ENCODE results near the gene ITPR2.
A peak's percentile ranks its signal among the peaks of the same experiment; 100 is the strongest.
"Not testable (repeated sequence)": the region's sequence is repeated elsewhere in the genome, so short reads cannot be mapped to it uniquely, and the experiment has no call there.

ITPR2 gene

DNA sequence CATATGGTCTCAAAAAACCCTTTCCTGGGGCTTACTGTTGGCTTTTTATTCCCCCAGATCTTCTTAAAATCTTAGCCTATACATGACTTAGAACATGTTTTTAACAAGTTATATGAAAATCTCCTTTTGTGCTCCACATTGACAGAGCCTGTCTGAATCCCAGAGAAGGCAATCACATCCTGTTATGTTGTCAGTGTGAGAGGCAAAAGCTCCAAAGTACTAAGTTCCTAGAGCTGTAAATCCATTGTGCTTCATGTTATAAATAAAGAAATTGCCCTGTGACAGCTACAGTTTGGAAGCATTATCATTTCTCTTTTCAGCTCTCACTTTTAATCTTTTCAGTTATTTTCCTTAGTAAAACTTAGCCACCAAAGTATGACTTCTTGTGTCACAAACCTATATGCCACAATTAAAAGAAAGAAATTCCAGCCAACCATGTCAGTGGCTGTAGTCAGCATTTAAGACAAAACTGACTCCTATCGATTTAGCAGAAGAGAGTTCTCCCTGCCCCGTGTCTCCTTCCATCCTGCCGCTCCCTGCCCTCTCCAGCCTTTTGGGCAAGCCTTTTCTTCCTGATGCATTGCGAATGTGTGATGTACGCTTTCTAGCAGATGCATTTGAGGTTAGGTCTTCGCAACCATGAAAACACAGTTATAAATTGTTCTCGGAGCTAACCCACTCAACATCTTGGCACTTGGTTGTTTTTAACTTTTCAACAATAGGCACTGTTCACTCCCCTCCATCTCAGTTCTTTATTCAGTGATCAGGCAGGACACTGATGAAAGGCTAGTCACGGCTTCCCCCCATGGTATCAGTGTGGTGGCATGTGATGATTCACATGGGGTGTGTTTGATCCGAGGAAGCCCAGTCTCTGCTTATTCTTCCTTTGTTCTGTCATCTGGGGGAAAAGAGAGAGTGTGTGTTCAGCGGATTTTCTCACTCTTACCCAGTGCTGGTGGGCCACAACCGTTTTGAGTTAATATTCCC is 494.1 kb downstream of the ITPR2 start:
- peak; percentile 46 for DNase-seq (ENCODE audit: low spot score)

DNA sequence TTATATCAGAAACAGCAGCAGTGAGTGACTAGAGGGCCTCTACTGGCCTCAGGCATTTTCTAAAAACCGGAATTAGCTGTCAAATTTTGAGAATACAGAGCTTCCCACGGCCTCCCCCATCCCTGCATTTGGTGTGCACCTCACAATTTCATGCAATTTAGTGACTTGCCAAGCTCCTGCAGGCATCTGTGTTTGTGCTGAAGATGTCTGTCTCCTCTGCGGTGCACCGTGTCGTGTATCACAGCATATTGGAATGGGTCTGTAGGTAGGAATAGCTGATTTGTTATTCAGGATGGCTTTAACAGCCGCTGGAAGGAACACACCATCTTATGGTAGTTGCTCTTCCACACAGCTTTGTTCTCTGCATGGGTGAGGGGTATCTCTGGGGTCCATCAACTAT is 497.3 kb downstream of the ITPR2 start:
- DNase-seq (ENCODE audit: low spot score): no peak

DNA sequence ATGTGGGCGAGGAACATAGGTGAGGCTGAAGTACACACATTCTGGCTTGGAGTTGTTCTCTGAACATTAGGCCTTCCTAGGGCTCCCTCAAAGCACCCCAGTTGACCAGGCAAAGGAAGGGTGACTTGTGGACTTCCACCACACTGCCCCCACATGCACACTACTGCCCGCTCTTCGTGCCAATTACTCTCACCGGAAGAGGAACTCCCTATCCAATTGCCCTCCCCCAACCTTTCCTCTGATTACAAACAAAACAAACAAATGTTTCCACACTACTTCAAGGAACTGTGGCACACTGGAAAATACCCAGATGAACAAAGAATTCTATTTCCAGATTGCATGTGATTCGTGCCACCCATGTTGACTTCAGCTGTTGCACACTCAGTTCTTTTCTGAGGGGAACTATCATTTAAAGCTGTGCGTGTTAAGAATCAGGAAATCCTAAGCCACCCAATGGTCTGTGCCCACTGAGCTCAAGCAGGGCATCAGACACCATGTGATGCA is 498.3 kb downstream of the ITPR2 start:
- DNase-seq (ENCODE audit: low spot score): no peak

DNA sequence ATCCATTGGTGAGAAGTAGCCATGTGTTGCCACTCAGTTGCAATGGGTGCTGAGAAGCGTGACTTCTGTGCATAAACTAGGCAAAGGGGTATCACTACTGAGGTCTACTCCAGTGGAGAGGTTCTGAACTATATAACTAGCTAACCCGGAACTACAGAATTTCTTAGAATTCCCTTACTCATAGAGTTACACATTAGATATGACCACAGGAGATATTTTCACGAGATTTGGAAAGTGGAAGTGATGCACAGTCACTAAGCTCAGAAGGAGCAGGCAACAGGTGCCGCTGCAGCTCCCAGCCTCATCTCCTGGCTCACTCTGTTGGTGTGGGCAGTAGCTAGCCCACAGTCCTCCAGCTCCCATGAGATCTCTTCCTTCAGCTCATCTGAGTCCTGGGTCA is 501.0 kb downstream of the ITPR2 start:
- DNase-seq (ENCODE audit: low spot score): no peak

DNA sequence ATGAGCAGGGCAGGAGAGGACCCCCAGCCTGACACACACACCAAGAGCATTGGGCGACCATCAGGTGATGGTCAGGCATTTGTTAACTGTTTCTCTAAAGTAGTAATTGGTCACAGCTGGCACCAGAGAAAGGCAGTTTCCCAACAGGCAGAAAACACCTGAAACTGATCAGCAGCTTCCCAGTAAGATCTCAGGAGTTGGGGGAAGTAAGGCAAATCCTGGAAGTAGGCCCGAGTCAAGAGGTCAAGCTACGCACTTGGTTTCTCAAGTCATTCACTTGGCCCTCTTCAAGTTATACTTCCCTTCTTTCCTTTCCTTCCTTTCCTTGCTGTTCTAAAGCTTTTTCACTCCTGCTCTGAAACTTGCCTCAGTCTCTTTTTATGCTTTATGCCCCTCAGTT is 501.9 kb downstream of the ITPR2 start:
- no peak for DNase-seq (ENCODE audit: low spot score)

DNA sequence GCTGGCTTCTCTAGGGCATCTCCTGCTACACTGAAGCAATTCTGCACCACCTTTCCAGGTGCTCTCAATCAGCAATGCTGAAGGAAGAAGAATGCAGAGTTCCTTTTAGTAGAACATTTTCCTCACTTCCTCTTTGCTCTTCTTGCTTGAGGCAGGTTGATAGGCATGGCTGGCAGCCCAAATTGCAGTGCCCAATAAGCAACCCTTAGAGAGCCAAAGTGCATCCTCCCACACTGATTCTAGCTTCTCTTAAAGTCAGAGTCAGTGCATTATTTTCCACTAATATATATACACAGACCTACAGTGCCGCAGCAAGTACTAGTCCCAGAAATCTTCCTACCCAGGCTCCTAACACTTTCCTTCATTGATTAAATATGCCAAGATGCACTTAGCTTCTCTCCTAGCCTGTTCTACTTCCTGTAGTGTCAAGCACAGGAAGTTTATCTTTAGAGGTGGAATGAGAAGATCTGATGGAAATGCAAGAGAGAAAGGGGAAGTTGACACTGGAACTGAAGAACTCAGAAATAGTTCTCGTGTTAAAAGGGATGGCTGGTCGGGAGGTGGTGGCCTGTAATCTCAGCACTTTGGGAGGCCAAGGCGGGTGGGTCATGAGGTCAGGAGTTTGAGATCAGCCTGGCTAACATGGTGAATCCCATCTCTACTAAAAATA is 504.9 kb downstream of the ITPR2 start:
- no peak for DNase-seq (ENCODE audit: low spot score)

DNA sequence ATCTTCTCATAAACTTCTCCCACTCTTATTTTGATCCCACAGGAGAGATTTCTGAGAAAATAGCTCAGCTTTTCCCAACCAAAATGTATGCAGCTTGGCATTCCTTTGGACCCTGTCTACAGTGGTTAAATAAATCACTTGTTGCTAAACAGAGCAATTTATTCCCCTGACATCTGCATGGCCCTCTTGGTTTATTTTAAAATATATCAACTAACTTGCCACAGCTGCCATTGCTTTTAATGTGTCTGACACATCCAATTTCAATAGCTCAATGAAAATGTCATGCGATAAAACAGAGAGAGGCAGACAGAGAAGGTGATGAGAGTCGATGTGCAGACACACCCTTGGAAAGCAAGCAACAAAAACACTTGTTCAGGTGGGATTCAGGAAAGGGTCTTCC is 509.3 kb downstream of the ITPR2 start:
- DNase-seq (ENCODE audit: low spot score): no peak

DNA sequence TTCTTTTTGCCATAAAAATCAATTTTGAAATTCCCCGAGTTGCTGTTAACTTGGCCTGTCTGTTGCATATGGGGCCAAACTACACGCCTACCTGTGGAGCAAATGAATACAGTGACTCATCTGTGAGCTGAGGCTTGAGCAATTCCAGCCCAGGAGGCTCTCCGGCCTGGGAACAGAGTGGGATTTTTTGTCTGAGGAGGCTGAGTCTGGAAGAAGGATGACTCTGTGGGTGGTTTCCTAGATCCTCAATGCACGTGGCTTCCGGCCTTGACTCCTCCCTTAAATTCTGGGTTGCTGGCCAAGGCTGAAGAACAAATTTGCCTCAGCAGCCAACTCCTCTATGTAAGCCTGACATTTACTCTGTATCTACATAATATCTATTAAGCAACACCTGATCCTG is 513.5 kb downstream of the ITPR2 start:
- DNase-seq (ENCODE audit: low spot score): peak; percentile 65

DNA sequence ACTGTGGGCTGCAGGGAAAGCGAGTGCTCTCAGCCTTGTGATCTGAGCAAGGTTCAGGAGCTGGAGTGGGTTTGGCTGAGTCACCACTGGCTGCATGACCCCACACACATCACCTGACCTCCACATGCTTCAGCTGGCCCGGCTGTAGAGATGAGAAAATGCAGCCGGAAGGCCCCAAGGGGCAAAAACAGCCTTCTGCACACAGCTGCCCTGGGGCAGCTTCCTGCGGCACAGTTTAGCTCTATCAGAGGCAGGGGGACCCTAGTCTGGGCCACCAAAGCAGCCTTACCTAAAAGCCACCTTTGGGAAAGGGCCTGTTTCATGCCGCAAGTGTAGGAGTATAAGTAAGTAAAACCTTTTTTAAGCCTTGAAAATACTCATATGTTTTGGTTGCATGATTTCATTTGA is 514.3 kb downstream of the ITPR2 start:
- peak; percentile 26 for DNase-seq (ENCODE audit: low spot score)

DNA sequence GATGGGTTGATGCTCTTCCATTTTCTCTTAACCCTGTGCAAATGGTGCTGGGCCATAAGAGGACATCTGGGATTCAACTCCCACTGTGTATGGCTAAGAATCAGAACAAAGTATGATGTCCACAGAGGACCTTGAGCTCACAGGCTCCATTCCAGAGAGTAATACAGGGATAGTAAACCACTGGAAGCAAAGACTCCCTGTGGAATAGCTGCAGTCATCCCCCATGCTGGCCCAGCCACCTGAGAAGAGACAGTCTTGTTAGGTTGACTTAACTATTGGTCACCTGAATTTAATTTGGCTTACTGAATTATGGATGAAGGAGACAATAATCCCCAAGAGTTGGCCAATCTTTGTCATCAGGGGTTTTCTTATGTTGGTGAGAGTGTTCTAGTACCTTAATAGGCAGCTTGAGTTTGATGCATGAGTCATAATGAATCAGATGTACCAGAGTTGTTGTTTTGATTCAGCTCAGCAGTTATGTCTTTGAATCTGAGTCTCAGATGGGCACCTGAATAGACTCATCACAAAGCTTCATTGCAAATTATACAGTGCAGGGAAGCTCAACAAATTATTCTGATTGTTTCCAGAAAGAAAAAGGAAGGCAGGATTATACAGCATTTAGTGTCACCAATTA is 514.9 kb downstream of the ITPR2 start:
- DNase-seq (ENCODE audit: low spot score): peak; percentile 32

DNA sequence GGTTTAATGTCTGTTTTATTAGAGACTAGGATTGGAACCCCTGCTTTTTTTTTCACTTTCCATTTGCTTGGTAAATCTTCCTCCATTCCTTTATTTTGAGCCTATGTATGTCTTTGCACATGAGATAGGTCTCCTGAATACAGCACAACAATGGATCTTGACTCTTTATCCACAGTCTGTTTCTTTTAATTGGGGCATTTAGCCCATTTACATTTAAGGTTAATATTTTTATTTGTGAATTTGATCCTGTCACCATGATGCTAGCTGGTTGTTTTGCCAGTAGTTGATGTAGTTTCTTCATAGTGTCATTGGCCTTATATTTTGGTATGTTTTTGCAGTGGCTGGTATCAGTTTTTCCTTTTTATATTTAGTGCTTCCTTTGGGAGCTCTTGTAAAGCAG is 518.9 kb downstream of the ITPR2 start:
- not testable (repeated sequence) for DNase-seq (ENCODE audit: low spot score)

DNA sequence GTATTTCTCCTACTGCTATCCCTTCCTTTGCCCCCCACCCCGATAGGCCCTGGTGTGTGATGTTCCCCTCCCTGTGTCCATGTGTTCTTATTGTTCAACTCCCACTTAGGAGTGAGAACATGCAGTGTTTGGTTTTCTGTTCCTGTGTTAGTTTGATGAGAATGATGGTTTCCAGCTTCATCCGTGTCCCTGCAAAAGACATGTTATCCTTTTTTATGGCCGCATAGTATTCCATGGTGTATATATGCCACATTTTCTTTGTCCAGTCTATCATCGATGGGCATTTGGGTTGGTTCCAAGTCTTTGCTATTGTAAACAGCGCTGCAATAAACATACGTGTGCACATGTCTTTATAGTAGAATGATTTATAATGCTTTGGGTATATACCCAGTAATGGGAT is 522.5 kb downstream of the ITPR2 start:
- DNase-seq (ENCODE audit: low spot score): not testable (repeated sequence)

DNA sequence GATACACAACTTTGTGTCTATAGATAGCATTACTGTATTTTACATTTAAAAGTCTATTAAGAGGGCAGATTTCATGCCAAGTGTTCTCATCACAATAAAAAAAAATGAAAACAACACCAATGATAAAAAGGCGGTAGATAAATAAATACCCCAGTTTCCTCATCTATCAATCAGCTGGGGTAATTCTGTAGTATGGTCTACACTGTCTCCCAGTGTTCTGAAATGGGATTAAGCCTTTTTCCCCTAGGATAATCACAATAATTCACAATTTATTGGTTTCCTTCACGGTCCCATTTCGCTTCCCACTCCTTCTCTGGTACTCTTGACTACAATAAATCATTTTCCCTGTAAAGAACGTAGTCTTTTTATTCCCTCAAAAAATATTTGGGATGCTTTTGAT is 523.4 kb downstream of the ITPR2 start:
- no peak for DNase-seq (ENCODE audit: low spot score)

DNA sequence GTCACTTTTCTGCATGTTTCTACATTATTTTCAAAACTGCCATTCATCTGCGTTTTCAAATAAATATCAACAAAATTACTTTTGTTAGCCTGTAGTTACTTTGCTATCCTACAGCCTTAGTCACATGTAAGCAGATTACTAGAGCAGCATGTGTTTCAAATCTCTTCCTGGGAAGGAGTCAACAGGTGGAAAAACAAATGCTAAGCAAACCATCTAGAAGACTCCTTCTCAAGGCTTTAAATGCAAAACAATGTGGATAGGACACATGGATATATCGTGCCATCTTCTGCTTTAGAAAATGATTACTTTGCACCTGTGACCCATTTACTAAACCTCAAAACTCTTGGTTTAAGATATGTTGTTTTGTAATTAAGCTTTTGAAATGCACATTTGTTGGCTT is 528.7 kb downstream of the ITPR2 start:
- DNase-seq (ENCODE audit: low spot score): no peak

DNA sequence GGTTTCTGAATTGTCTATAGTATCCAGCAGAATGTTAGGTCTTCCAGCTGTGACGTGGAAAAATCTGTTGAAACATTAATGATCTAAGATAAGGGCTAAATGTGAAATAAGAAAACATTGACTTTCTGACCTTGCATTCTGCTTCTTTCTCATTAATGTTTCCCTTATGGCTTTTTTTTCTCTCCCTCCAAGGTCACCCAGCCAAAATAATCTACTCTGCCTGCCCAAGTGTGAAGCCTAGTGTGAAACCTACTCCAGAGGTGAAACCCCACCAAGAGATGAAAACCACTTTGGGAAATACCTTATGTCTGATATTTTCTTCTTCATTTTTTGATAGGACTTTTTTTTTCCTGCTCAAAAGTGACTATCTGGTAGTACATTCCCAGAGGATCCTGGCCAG is 529.6 kb downstream of the ITPR2 start:
- DNase-seq (ENCODE audit: low spot score): no peak

DNA sequence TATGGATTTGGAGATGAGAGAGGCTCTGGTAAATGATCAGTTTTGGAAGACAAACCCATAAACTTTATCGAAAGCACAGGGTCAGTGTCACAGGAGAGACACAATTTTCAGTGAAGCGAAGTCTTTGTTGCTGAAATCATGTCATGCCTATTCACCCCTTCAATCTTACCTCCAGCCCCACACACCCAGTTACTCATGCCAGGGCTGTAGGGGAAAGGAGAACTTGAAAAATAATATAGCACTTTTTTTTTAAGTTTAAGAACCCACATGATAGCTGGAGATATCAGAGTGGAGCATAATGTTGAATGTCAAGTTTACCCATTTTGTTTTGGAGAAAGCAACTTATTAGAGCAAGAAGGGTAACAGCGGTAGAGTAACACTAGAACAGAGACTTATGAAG is 530.2 kb downstream of the ITPR2 start:
- no peak for DNase-seq (ENCODE audit: low spot score)

DNA sequence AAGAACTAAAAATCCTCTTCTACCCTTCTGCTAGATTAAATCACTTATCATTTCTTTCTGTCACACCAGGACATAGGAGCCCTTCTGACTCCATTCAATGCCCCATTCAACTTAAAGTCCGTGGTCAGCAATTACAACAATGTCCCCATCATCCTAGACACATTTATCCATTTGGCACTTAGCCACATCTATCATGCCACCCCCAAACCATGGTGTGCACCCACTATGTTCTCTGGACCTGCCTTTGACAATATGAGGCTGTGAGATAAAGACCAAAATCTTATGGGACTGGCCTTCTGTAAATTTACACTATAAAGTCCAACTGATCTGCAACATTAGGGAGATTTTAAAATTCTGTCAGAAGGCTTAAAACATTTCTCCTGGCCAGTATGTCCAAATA is 533.2 kb downstream of the ITPR2 start:
- no peak for DNase-seq (ENCODE audit: low spot score)

DNA sequence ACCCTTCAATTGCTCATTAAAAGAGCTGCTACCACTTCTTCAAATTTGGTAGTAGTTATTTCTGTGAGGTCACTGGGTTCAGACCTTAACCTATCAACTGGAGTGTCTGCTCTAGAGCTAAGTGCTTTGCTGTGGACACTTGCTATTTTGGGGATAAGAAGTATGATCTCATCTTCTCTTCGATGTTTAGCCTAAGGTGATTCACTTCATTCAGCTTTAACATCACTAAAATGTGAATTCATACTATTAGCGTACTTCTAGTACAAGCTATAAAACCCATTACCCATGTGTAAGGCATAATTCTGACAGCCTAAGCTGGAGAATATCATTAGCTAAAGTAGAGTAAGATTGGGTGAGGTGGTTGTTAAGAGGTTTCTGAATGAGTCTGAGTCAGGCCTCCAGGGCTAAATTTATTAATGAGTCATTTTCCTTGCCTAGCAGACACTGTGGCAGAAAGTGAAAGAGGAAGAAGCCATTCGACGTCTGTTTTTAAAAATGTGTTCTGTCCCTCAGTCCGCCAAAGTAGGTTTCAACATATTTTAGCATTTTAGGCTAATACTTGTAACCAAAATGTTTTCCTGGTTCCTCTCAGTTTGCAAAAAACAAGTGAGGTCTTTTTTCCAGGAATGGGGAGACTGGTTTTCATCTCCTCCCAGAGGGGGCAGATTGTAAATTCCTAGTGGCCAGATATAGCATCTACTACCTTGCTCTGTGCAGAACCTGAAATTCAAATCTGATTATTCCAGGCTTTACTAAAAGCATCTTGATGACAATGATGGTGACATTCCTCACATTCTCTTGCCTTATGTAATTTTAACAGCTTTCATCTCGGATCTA is 534.0 kb downstream of the ITPR2 start:
- peak; percentile 80 for DNase-seq (ENCODE audit: low spot score)

DNA sequence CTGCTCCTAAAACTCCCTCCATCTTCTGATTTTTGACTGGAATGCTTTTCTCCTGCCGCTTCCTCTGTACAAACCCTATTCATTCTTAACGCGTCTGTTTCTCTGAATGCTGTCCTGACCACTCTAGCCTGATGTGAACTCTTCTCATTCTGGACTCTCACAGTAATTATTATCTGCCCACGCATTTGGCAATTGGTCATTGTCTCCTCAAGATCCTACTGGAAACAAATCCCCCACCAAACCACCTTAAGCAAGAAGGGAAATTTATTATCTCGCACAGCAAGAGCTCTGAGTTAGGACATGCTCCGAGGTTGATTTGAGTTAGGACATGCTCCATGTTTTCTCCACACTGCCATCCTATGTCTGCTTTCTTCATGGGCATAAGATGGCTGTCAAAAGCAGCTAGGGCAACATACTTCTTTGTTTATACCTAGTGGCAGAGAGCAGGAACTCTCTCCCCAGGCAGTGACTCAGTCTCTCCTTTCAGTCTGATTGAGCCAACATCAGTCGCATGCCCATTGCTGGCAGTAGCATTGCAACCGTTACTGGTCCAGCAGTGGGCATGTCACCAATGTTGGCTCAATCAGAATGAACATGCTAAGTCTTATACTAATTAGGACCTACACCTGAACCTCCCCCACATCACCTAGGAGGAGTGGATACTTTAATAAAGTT is 535.5 kb downstream of the ITPR2 start:
- DNase-seq (ENCODE audit: low spot score): no peak

DNA sequence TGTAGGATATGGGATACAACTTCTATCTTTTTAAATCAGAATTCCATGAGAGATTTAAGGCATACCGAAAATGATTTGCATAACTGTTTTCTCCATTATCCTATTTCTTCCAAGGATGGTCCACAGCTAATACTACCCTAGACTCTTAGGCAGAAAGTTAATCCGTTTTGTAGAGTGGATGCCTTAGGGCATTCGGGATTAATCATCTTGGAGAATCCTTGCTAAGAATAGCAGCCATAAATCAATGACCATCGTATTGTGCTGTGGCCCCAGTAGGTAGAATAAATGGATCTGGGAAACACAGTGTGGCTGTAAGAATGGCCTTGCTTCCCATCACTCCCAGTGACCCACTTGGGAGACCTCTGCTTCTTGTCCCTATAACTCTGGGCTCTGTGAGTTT is 538.0 kb downstream of the ITPR2 start:
- no peak for DNase-seq (ENCODE audit: low spot score)

DNA sequence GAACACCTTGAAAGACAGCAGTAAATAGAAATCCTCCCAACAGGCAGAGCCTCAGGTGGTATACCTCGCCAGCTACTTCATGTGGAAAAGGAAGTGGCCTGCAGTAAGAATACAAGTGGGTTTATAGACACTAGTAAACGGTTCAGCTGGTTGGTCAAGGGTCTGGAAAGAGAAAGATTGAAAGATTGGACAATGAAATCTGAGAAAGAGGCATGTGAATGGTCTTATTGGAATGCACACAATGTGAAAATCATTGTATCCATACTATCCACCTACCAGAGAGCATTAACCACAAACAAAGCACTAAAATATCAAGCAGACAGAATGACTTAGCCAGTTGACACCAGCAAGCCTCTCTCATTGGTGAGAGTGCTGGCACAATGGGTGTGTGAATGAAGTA is 539.4 kb downstream of the ITPR2 start:
- DNase-seq (ENCODE audit: low spot score): no peak

Data from GM03348 (cell line).